ENCODE measurements around the gene FAM210B. TPM values are rescaled to one million over a fixed set of nuclear protein-coding genes. Genes with fewer than 3 reads are reported as not detected.
A peak's percentile ranks its signal among the peaks of the same experiment; 100 is the strongest.

The FAM210B gene
- total and polyA plus RNA-seq, 9 of the 15 experiments (the other 6 are each of a cell fraction or from before 2014, with no cell fraction given), result 12.1 to 87.3 (median 47.6) TPM

GRCh38 chr20:56382696-56383095, 23.9 kb downstream of the FAM210B start (continued):
- no peak for TF ChIP-seq DIDO1 (tag; IDR thresholded peaks at IDR 0.05; ENCODE audit: low read depth)
- no peak for TF ChIP-seq ZNF436 (CRISPR knock-in tag; IDR thresholded peaks at IDR 0.05)
- no peak for TF ChIP-seq NEUROD1 (IDR thresholded peaks at IDR 0.05; ENCODE audit: borderline replicate concordance, low read depth, low read length, partially characterized antibody)
- no peak for TF ChIP-seq TGIF2 (CRISPR knock-in tag; IDR thresholded peaks at IDR 0.05)
- TF ChIP-seq, protein P1, sequence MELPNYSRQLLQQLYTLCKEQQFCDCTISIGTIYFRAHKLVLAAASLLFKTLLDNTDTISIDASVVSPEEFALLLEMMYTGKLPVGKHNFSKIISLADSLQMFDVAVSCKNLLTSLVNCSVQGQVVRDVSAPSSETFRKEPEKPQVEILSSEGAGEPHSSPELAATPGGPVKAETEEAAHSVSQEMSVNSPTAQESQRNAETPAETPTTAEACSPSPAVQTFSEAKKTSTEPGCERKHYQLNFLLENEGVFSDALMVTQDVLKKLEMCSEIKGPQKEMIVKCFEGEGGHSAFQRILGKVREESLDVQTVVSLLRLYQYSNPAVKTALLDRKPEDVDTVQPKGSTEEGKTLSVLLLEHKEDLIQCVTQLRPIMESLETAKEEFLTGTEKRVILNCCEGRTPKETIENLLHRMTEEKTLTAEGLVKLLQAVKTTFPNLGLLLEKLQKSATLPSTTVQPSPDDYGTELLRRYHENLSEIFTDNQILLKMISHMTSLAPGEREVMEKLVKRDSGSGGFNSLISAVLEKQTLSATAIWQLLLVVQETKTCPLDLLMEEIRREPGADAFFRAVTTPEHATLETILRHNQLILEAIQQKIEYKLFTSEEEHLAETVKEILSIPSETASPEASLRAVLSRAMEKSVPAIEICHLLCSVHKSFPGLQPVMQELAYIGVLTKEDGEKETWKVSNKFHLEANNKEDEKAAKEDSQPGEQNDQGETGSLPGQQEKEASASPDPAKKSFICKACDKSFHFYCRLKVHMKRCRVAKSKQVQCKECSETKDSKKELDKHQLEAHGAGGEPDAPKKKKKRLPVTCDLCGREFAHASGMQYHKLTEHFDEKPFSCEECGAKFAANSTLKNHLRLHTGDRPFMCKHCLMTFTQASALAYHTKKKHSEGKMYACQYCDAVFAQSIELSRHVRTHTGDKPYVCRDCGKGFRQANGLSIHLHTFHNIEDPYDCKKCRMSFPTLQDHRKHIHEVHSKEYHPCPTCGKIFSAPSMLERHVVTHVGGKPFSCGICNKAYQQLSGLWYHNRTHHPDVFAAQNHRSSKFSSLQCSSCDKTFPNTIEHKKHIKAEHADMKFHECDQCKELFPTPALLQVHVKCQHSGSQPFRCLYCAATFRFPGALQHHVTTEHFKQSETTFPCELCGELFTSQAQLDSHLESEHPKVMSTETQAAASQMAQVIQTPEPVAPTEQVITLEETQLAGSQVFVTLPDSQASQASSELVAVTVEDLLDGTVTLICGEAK (IDR thresholded peaks at IDR 0.05), result no peak
- TF ChIP-seq, protein P1 (CRISPR knock-in tag; IDR thresholded peaks at IDR 0.05), result no peak
- TF ChIP-seq CBFA2T3 (IDR thresholded peaks at IDR 0.05), result 0 out of 2 replicates have a peak, but pooled peaks have one; percentile 3
- no peak for TF ChIP-seq ZFP91 (CRISPR knock-in tag; IDR thresholded peaks at IDR 0.05)
- no peak for TF ChIP-seq SMARCB1 (IDR thresholded peaks at IDR 0.05; ENCODE audit: insufficient read length, low read depth)
- no peak for TF ChIP-seq SPI1 (IDR thresholded peaks at IDR 0.05; ENCODE audit: borderline replicate concordance, low read depth, low read length)
- TF ChIP-seq TAL1 (IDR thresholded peaks at IDR 0.05), result no peak
- TF ChIP-seq RBFOX2 (IDR thresholded peaks at IDR 0.05; ENCODE audit: low read depth, low read length), result no peak
- TF ChIP-seq E2F6 (IDR thresholded peaks at IDR 0.05; ENCODE audit: borderline replicate concordance in 1 of 2, extremely low read depth in 1 of 2, insufficient read depth in 1 of 2, insufficient read length in 1 of 2, low read depth in 1 of 2, low read length in 1 of 2, poor library complexity in 1 of 2, severe bottlenecking in 1 of 2), result no peak
- peak; percentile 18; the same call in 1 of the 2 replicates for TF ChIP-seq DPF2 (IDR thresholded peaks at IDR 0.05)
